Stimulated activated CD8-positive, alpha-beta memory T cell treated with anti-CD3 and anti-CD28 coated beads, Interleukin-15, amount 100 ng/mL, for 4 hours (primary cell): ENCODE measurements around the gene CLPX.
"Not testable (repeated sequence)": the region's sequence is repeated elsewhere in the genome, so short reads cannot be mapped to it uniquely, and the experiment has no call there.

Source experiments
- DNase-seq, 2 donors: peaks; one replicate each; pipeline ENCODE4 v3.0.0-alpha.2; 2020; ENCODE audit warnings: low read depth in 2 of 2

CLPX gene

GRCh38 chr15:65184868-65185717, at the start of gene CLPX:
CLPX (minus strand) TSS chr15:65185342; CDS start chr15:65185153, 189 bp downstream.
- DNase-seq = peak; percentile 83 to 84

GRCh38 chr15:65233696-65234095, 48.6 kb upstream of the CLPX start:
- no peak for DNase-seq

- no peak for DNase-seq
Measured at GRCh38 chr15:65232520-65232919, 47.4 kb upstream of the CLPX start.

- DNase-seq = no peak
Measured at GRCh38 chr15:65231306-65231705, 46.2 kb upstream of the CLPX start.

GRCh38 chr15:65226901-65227300, 41.8 kb upstream of the CLPX start:
- DNase-seq = not testable (repeated sequence)

- no peak for DNase-seq
Measured at GRCh38 chr15:65226221-65226620, 41.1 kb upstream of the CLPX start.

GRCh38 chr15:65223996-65224395, 38.9 kb upstream of the CLPX start:
- no peak for DNase-seq

GRCh38 chr15:65222891-65223290, 37.7 kb upstream of the CLPX start:
- DNase-seq = no peak

GRCh38 chr15:65221697-65222096, 36.6 kb upstream of the CLPX start:
- DNase-seq = no peak

- DNase-seq = no peak
Measured at GRCh38 chr15:65219137-65219536, 34.0 kb upstream of the CLPX start.

GRCh38 chr15:65217526-65218482, 32.7 kb upstream of the CLPX start:
- DNase-seq = no peak

- DNase-seq = no peak
Measured at GRCh38 chr15:65215496-65215895, 30.4 kb upstream of the CLPX start.

GRCh38 chr15:65214010-65214409, 28.9 kb upstream of the CLPX start:
- DNase-seq = no peak

GRCh38 chr15:65213241-65213640, 28.1 kb upstream of the CLPX start:
- DNase-seq = no peak

GRCh38 chr15:65212097-65212496, 27.0 kb upstream of the CLPX start:
- DNase-seq = peak in 1 of 2 donors; percentile 5

GRCh38 chr15:65211482-65211982, 26.4 kb upstream of the CLPX start:
- no peak for DNase-seq

- DNase-seq = no peak
Measured at GRCh38 chr15:65210770-65211481, 25.8 kb upstream of the CLPX start, which contains the start of gene CILP. CILP (minus strand) TSS chr15:65211473; CDS start chr15:65209755, 1,718 bp downstream.

GRCh38 chr15:65209701-65210643, 24.8 kb upstream of the CLPX start:
- no peak for DNase-seq

- no peak for DNase-seq
Measured at GRCh38 chr15:65208647-65209046, 23.5 kb upstream of the CLPX start.

- no peak for DNase-seq
Measured at GRCh38 chr15:65207280-65207840, 22.2 kb upstream of the CLPX start.
